Tibial nerve (tissue), 4 donors: ENCODE measurements around the gene VPS41.

Source experiments
- CTCF ChIP-seq, 5 experiments: fragments of 200-600 bp in 3 of 5; fragments of 450-650 bp in 2 of 5; sonication (generic) in 3 of 5; IDR thresholded peaks; one replicate each; pipeline ENCODE4 v1.5.1; 2016 to 2019; ENCODE audit warnings: antibody characterized with exemption in 5 of 5, mild to moderate bottlenecking in 3 of 5, moderate library complexity in 2 of 5
- EP300 ChIP-seq, 2 donors: sonication (generic); formaldehyde crosslinking; IDR thresholded peaks; one replicate each; pipeline ENCODE4 v1.6.1; 2017; ENCODE audit warnings: antibody characterized with exemption in 2 of 2, mild to moderate bottlenecking in 1 of 2
- POLR2A ChIP-seq, 2 donors: fragments of 450-650 bp; IDR thresholded peaks; one replicate each; pipeline ENCODE4 v1.6.1; 2017; ENCODE audit warnings: antibody characterized with exemption in 2 of 2, mild to moderate bottlenecking in 2 of 2, moderate library complexity in 2 of 2

GRCh38 chr7:38673795-38674194, 235.2 kb downstream of the VPS41 start:
- TF ChIP-seq CTCF (IDR thresholded peaks at IDR 0.05) (no peak), POLR2A (IDR thresholded peaks at IDR 0.05) (no peak), EP300 (IDR thresholded peaks at IDR 0.05) (peak in 1 of 2 donors; percentile 24)
